KMS-11 (cell line): ENCODE results near the gene COA4.

Experiments used
- H2AFZ ChIP-seq: fragments of 200-600 bp; sonication (generic); 2 replicates; pipeline ENCODE4 v1.6.1; 2016; ENCODE audit warnings: antibody characterized with exemption, mixed run types, low read depth
- H3K27ac ChIP-seq: fragments of 200-600 bp; sonication (generic); 2 replicates; pipeline ENCODE4 v1.6.1; 2016; ENCODE audit warnings: mild to moderate bottlenecking, mixed run types
- H3K27me3 ChIP-seq: fragments of 200-600 bp; sonication (generic); 2 replicates; pipeline ENCODE4 v1.6.1; 2017; ENCODE audit warnings: mild to moderate bottlenecking, low read depth, mixed run types, moderate library complexity; ENCODE audit not compliant: insufficient read depth
- H3K36me3 ChIP-seq: fragments of 200-600 bp; sonication (generic); 2 replicates; pipeline ENCODE4 v1.6.1; 2017; ENCODE audit warnings: mild to moderate bottlenecking, mixed run types; ENCODE audit not compliant: insufficient read depth
- H3K4me1 ChIP-seq: fragments of 200-600 bp; sonication (generic); 2 replicates; pipeline ENCODE4 v1.6.1; 2016; ENCODE audit warnings: mild to moderate bottlenecking, low read depth, mixed run types; ENCODE audit not compliant: poor library complexity, severe bottlenecking
- H3K4me2 ChIP-seq: fragments of 200-600 bp; sonication (generic); 2 replicates; pipeline ENCODE4 v1.7.0; 2016; ENCODE audit warnings: mild to moderate bottlenecking, mixed run types
- H3K4me3 ChIP-seq: fragments of 200-600 bp; sonication (generic); IDR thresholded peaks from 2 replicates; pipeline ENCODE4 v1.6.1; 2017; ENCODE audit warnings: low read depth, low read length, mixed read lengths; ENCODE audit not compliant: insufficient read depth
- H3K79me2 ChIP-seq: fragments of 200-600 bp; sonication (generic); 2 replicates; pipeline ENCODE4 v1.6.1; 2016; ENCODE audit warnings: low read depth, mixed run types; ENCODE audit not compliant: insufficient read depth
- H3K9ac ChIP-seq: fragments of 200-600 bp; sonication (generic); 2 replicates; pipeline ENCODE4 v1.6.1; 2016; ENCODE audit warnings: mild to moderate bottlenecking, mixed run types
- H4K20me1 ChIP-seq: fragments of 200-600 bp; sonication (generic); 2 replicates; pipeline ENCODE4 v1.6.1; 2016; ENCODE audit warnings: mild to moderate bottlenecking, mixed run types; ENCODE audit not compliant: insufficient read depth
- TF ChIP-seq, protein P1 (sequence below): fragments of 200-600 bp; sonication (generic); conservative IDR thresholded peaks from 2 replicates; pipeline ENCODE4 v1.6.1; 2017; ENCODE audit warnings: low read depth, mild to moderate bottlenecking, antibody characterized with exemption, low read length, moderate library complexity, mixed read lengths

Gene COA4

DNA sequence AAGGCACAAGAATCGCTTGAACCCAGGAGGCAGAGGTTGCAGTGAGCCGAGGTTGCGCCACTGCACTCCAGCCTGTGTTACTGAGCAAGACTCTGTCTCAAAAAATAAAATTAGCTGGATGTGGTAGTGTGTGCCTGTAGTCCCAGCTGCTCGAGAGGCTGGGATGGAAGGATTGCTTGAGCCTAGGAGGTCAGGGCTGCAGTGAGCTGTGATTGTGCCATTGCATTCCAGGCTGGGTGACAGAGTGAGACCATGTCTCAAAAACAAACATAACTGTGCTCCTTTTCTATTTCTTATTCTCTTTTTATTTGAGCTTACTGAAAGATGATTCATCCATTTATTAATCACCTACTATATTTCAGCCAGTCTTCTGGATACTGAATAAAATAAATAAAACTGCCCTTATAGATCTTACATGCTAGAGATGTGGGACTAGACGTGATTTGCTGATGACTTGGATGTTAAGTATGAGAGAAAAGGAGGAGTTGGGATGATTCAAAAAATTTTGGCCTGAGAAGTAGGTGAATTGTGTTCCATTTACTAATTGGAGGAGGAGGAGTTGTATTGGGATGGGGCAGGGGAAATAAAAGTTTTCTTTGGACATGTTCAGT, 18.2 kb upstream of the COA4 start:
- Histone ChIP-seq H3K27me3 (no peaks in the 10 kb centered on the region), H3K36me3 (no peaks in the 10 kb centered on the region), H2AFZ (no peak overlapping the region), H3K4me2 (no peak overlapping the region), H4K20me1 (no peaks in the 10 kb centered on the region), H3K4me3 (no peak overlapping the region), H3K27ac (no peak overlapping the region), H3K9ac (no peak overlapping the region), H3K79me2 (no peaks in the 10 kb centered on the region), H3K4me1 (no peaks in the 10 kb centered on the region)
- TF ChIP-seq, protein P1, sequence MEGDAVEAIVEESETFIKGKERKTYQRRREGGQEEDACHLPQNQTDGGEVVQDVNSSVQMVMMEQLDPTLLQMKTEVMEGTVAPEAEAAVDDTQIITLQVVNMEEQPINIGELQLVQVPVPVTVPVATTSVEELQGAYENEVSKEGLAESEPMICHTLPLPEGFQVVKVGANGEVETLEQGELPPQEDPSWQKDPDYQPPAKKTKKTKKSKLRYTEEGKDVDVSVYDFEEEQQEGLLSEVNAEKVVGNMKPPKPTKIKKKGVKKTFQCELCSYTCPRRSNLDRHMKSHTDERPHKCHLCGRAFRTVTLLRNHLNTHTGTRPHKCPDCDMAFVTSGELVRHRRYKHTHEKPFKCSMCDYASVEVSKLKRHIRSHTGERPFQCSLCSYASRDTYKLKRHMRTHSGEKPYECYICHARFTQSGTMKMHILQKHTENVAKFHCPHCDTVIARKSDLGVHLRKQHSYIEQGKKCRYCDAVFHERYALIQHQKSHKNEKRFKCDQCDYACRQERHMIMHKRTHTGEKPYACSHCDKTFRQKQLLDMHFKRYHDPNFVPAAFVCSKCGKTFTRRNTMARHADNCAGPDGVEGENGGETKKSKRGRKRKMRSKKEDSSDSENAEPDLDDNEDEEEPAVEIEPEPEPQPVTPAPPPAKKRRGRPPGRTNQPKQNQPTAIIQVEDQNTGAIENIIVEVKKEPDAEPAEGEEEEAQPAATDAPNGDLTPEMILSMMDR: no peak

DNA sequence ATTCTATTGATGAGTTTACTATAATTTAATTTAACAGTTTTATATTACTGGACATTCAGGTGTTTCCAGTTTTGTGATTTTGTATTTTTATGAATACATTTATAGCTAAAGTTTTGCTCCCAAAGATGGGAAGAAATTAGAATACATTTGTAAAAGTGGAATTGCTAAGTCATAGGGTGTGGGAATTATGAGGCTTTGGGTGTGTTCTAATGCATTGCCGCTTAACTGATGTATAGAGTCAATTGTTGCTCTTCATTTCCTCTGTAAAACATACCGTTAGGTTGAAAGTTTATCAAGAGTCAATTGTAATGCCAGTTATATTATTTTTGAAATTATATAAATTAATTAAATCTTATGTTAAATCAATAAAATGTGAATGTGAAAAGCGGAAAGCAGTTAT, 16.4 kb upstream of the COA4 start:
- Histone ChIP-seq H3K4me3 (no peak overlapping the region), H2AFZ (no peak overlapping the region), H3K4me1 (no peaks in the 10 kb centered on the region), H3K4me2 (no peak overlapping the region), H3K79me2 (no peaks in the 10 kb centered on the region), H4K20me1 (no peaks in the 10 kb centered on the region), H3K9ac (no peak overlapping the region), H3K27ac (no peak overlapping the region), H3K27me3 (no peaks in the 10 kb centered on the region), H3K36me3 (no peaks in the 10 kb centered on the region)
- TF ChIP-seq, protein P1: no peak

DNA sequence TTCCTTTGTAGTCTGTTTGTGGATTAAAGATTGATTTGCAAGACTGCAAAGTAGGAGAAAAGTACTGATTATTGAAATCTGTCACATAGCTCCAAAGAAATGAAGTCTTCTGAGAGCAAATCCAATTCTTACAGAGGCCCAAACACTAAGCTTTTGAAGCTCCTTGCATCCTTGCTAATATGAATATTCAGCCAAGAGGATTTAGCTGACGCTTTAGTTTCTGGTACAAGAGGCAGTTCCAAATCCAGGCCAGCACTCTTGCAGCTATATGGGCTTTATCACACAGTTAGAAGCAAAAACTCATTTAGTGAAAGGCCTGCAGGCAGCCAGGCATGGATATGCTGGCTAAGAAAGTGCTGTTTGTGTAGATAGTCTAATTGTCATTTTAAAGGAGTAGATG, 12.9 kb upstream of the COA4 start:
- Histone ChIP-seq H3K27me3 (no peaks in the 10 kb centered on the region), H3K27ac (no peak overlapping the region), H3K36me3 (no peaks in the 10 kb centered on the region), H3K4me1 (no peaks in the 10 kb centered on the region), H3K79me2 (no peaks in the 10 kb centered on the region), H3K9ac (no peak overlapping the region), H3K4me3 (no peak overlapping the region), H3K4me2 (no peak overlapping the region), H2AFZ (no peak overlapping the region), H4K20me1 (no peaks in the 10 kb centered on the region)
- TF ChIP-seq, protein P1: no peak

DNA sequence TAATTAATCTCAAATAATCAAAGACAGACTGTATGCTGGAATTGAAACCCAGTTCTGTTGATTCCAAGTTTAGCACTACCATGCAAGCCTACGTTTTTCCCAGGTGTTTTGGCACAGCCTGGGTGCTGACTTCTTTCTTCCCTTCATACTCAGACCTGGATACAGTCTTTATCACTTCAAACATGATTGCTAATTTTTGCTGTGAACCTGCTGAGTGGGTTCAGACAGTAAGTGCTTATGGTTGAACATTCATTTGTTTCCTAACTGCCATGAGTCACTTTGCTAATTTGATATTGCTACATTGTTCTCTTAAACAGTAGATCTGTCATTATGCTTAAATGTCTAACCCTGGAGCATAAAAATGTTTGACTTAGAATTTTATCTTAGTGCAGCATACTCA, 12.4 kb upstream of the COA4 start:
- Histone ChIP-seq H3K27me3 (no peaks in the 10 kb centered on the region), H3K4me3 (no peak overlapping the region), H3K27ac (no peak overlapping the region), H3K4me2 (no peak overlapping the region), H3K9ac (no peak overlapping the region), H3K4me1 (no peaks in the 10 kb centered on the region), H4K20me1 (no peaks in the 10 kb centered on the region), H3K36me3 (no peaks in the 10 kb centered on the region), H2AFZ (no peak overlapping the region), H3K79me2 (no peaks in the 10 kb centered on the region)
- TF ChIP-seq, protein P1: no peak
